BJ (cell line): Measurements from ENCODE around the gene PINK1. TPM values are rescaled to one million over a fixed set of nuclear protein-coding genes. Genes with fewer than 3 reads are reported as not detected.

Source experiments
- CTCF ChIA-PET: fragments of 350-600 bp; formaldehyde crosslinking; extraction: SDS; loops from one replicate; lab custom pipeline; 2021; ENCODE audit warnings: antibody characterized with exemption, inconsistent platforms; lab: Yijun Ruan, JAX
- POLR2A ChIA-PET: fragments of 300-600 bp; sonication (Branson Sonifier 250); formaldehyde crosslinking; extraction: SDS; loops from one replicate; lab custom pipeline; 2021; ENCODE audit warnings: antibody characterized with exemption; lab: Charles Lee
- DNase-seq: peaks from one replicate; pipeline ENCODE4 v3.0.0-alpha.2; 2011; ENCODE audit warnings: low read depth
- H3K27me3 ChIP-seq: 2 replicates; pipeline ENCODE4 v1.6.0; 2011; ENCODE audit warnings: low read length; ENCODE audit not compliant: control insufficient read depth, insufficient read depth
- H3K36me3 ChIP-seq: 2 replicates; pipeline ENCODE4 v1.5.1; 2011; ENCODE audit warnings: low read length; ENCODE audit not compliant: control insufficient read depth, insufficient read depth
- H3K4me3 ChIP-seq: 2 replicates; pipeline ENCODE4 v1.5.1; 2011; ENCODE audit warnings: low read depth, mild to moderate bottlenecking, control low read depth, low read length
- CTCF ChIP-seq: IDR thresholded peaks from 2 replicates; pipeline ENCODE4 v1.5.1; 2011; ENCODE audit warnings: low read depth, mild to moderate bottlenecking, control low read depth, inconsistent platforms, low read length, moderate library complexity; ENCODE audit not compliant: insufficient read depth
- polyA plus RNA-seq: library from polyadenylated mRNA; depleted of rRNA; stranded (reverse); fragments of >200 nt; gene quantifications from 2 replicates; pipeline ENCODE4 v1.2.3, GENCODE V29; 2011

The PINK1 gene
- polyA plus RNA-seq, 1 experiment = 89.2 TPM

GRCh38 chr1:20652300-20652699, 19.0 kb downstream of the PINK1 start:
- ChIA-PET POLR2A (no interaction called here), CTCF (interaction anchor here (1.3 to 4.1 kb wide), 2 partner anchors 12 to 19 kb away, joined by 6 to 21 read pairs; partner anchors contain the start of gene PINK1)
- no peak for TF ChIP-seq CTCF
- H3K27me3 ChIP-seq = no peaks in the 10 kb centered on the region
- peaks cover 33% of the 10 kb centered on the region for H3K36me3 ChIP-seq
- no peak overlapping the region for H3K4me3 ChIP-seq
- no peak for DNase-seq

- H3K27me3 ChIP-seq = no peaks in the 10 kb centered on the region
- ChIA-PET CTCF (interaction anchor here (4.1 kb wide), 1 partner anchor 14 kb away, joined by 21 read pairs; no protein-coding TSS in a partner anchor), POLR2A (no interaction called here)
- no peak for TF ChIP-seq CTCF
- H3K4me3 ChIP-seq = no peak overlapping the region
- H3K36me3 ChIP-seq = peaks cover 26% of the 10 kb centered on the region
- no peak for DNase-seq
These were observed 20.9 kb downstream of the PINK1 start for GRCh38 chr1:20654104-20654690.

- no peaks in the 10 kb centered on the region for H3K27me3 ChIP-seq
- ChIA-PET POLR2A (no interaction called here), CTCF (no interaction called here)
- no peak for TF ChIP-seq CTCF
- H3K4me3 ChIP-seq = no peak overlapping the region
- no peak for DNase-seq
- H3K36me3 ChIP-seq = peaks cover 20% of the 10 kb centered on the region
These were observed 23.8 kb downstream of the PINK1 start for GRCh38 chr1:20657024-20657423.

GRCh38 chr1:20658166-20658915, 25.1 kb downstream of the PINK1 start:
- ChIA-PET CTCF (no interaction called here), POLR2A (no interaction called here)
- peaks cover 16% of the 10 kb centered on the region for H3K36me3 ChIP-seq
- no peak for DNase-seq
- no peak overlapping the region for H3K4me3 ChIP-seq
- H3K27me3 ChIP-seq = no peaks in the 10 kb centered on the region
- no peak for TF ChIP-seq CTCF

- Histone ChIP-seq H3K4me3 (peak overlapping the region; percentile 91), H3K36me3 (peaks cover 9% of the 10 kb centered on the region), H3K27me3 (no peaks in the 10 kb centered on the region)
- DNase-seq = no peak
- TF ChIP-seq CTCF = no peak
- CTCF ChIA-PET = interaction anchor here (1.1 to 1.8 kb wide), 5 partner anchors 9 to 135 kb away, joined by 3 to 9 read pairs (median 3); no protein-coding TSS in a partner anchor
- POLR2A ChIA-PET = no interaction called here
These were observed 27.1 kb downstream of the PINK1 start for GRCh38 chr1:20660363-20660762.
